HepG2 (cell line): ENCODE data around the gene ABCC1. TPM values are rescaled to one million over a fixed set of nuclear protein-coding genes. Genes with fewer than 3 reads are reported as not detected.

Experiments used
- ATF7 ChIP-seq, 2 experiments: fragments of 450-650 bp in 1 of 2; sonication (generic) in 1 of 2; formaldehyde crosslinking in 1 of 2; IDR thresholded peaks; 2 replicates each; pipeline versions ENCODE4 v1.4.0 to v1.6.1; 2016 to 2020; ENCODE audit warnings: antibody characterized with exemption in 1 of 2, mild to moderate bottlenecking in 1 of 2, missing genetic modification reagents in 1 of 2
- HDAC1 ChIP-seq: sonication (generic); formaldehyde crosslinking; IDR thresholded peaks from 2 replicates; pipeline ENCODE4 v1.5.1; 2020; ENCODE audit warnings: mild to moderate bottlenecking, missing genetic modification reagents
- KDM1A ChIP-seq: IDR thresholded peaks from 2 replicates; pipeline ENCODE4 v1.6.1; 2016; ENCODE audit warnings: missing compliant biosample characterization
- MAFK ChIP-seq, 2 experiments: IDR thresholded peaks in 1 of 2; conservative IDR thresholded peaks in 1 of 2; 2 replicates each; pipeline ENCODE4 v1.6.1; 2011; ENCODE audit warnings: improper control_type of control experiment in 2 of 2, low read length in 2 of 2
- NFKB2 ChIP-seq: sonication (generic); formaldehyde crosslinking; IDR thresholded peaks from 2 replicates; pipeline ENCODE4 v1.4.0; 2020; ENCODE audit warnings: missing genetic modification reagents, borderline replicate concordance
- NR2F2 ChIP-seq: IDR thresholded peaks from 2 replicates; pipeline ENCODE4 v1.6.1; 2012; ENCODE audit warnings: low read depth, inconsistent platforms, borderline replicate concordance
- NR2F6 ChIP-seq, 2 experiments: IDR thresholded peaks; 2 replicates each; pipeline ENCODE4 v1.6.1; 2016; ENCODE audit warnings: antibody characterized with exemption in 1 of 2, mild to moderate bottlenecking in 1 of 2
- PLRG1 ChIP-seq: fragments of 450-650 bp; conservative IDR thresholded peaks from 2 replicates; pipeline ENCODE4 v1.6.1; 2016
- RFX3 ChIP-seq: IDR thresholded peaks from 2 replicates; pipeline ENCODE4 v1.6.1; 2016; ENCODE audit warnings: missing biosample characterization, missing genetic modification reagents
- WIZ ChIP-seq: sonication (generic); formaldehyde crosslinking; IDR thresholded peaks from 2 replicates; pipeline ENCODE4 v1.5.1; 2020; ENCODE audit warnings: mild to moderate bottlenecking, missing genetic modification reagents
- ZFP41 ChIP-seq: sonication (generic); formaldehyde crosslinking; IDR thresholded peaks from 2 replicates; pipeline ENCODE4 v1.4.0; 2020; ENCODE audit warnings: mild to moderate bottlenecking, missing genetic modification reagents, borderline replicate concordance
- ZFX ChIP-seq: sonication (generic); formaldehyde crosslinking; IDR thresholded peaks from 2 replicates; pipeline ENCODE4 v1.4.0; 2020; ENCODE audit warnings: mild to moderate bottlenecking, low read depth, missing genetic modification reagents, moderate library complexity
- ZNF10 ChIP-seq: sonication (generic); formaldehyde crosslinking; IDR thresholded peaks from 2 replicates; pipeline ENCODE4 v1.4.0; 2020; ENCODE audit warnings: mild to moderate bottlenecking, low read depth, missing genetic modification reagents, borderline replicate concordance
- ZNF136 ChIP-seq: sonication (generic); formaldehyde crosslinking; IDR thresholded peaks from 2 replicates; pipeline ENCODE4 v1.8.1; 2022; ENCODE audit warnings: low read depth, mild to moderate bottlenecking, moderate library complexity, missing genetic modification reagents
- polyA plus RNA-seq, 8 experiments: library from polyadenylated mRNA; depleted of rRNA in 3 of 8; stranded (reverse) in 7 of 8; unstranded in 1 of 8; fragments of >200 nt; fragmentation: Illumina TruSeq in 4 of 8; extraction: Trizol in 4 of 8; gene quantifications; 2 replicates each; pipeline versions ENCODE4 v1.2.1 to v1.2.3, GENCODE V29; 2011 to 2016; ENCODE audit warnings: low read depth in 4 of 8, missing spikeins in 1 of 8, mixed read lengths in 1 of 8; ENCODE audit not compliant: insufficient read depth in 1 of 8
- total RNA-seq, 5 experiments: library from RNA; depleted of rRNA; stranded (reverse); fragments of >200 nt; fragmentation: Illumina TruSeq; extraction: Trizol; gene quantifications; 2 replicates each; pipeline ENCODE4 v1.2.3, GENCODE V29; 2016; ENCODE audit warnings: low read depth in 1 of 5
- TF ChIP-seq, protein P1 (sequence below): sonication (generic); formaldehyde crosslinking; IDR thresholded peaks from 2 replicates; pipeline ENCODE4 v1.8.0; 2022; ENCODE audit warnings: missing genetic modification reagents, mild to moderate bottlenecking, inconsistent platforms, borderline replicate concordance
- TF ChIP-seq, protein P2 (sequence below): sonication (generic); formaldehyde crosslinking; IDR thresholded peaks from 2 replicates; pipeline ENCODE4 v1.4.0; 2020; ENCODE audit warnings: missing genetic modification reagents, borderline replicate concordance
- TF ChIP-seq, protein P3 (sequence below): sonication (generic); formaldehyde crosslinking; IDR thresholded peaks from 2 replicates; pipeline ENCODE4 v1.5.0; 2020; ENCODE audit warnings: missing genetic modification reagents
- TF ChIP-seq, protein P4 (sequence below), 2 experiments: IDR thresholded peaks; 2 replicates each; pipeline ENCODE4 v1.6.1; 2011 to 2012; ENCODE audit warnings: low read length in 2 of 2, borderline replicate concordance in 1 of 2, low read depth in 1 of 2, mild to moderate bottlenecking in 1 of 2, moderate library complexity in 1 of 2

The ABCC1 gene
- total and polyA plus RNA-seq, 2 of the 13 experiments (the other 11 are each of a cell fraction or from before 2014, with no cell fraction given), result 13.0 to 30.6 TPM

DNA sequence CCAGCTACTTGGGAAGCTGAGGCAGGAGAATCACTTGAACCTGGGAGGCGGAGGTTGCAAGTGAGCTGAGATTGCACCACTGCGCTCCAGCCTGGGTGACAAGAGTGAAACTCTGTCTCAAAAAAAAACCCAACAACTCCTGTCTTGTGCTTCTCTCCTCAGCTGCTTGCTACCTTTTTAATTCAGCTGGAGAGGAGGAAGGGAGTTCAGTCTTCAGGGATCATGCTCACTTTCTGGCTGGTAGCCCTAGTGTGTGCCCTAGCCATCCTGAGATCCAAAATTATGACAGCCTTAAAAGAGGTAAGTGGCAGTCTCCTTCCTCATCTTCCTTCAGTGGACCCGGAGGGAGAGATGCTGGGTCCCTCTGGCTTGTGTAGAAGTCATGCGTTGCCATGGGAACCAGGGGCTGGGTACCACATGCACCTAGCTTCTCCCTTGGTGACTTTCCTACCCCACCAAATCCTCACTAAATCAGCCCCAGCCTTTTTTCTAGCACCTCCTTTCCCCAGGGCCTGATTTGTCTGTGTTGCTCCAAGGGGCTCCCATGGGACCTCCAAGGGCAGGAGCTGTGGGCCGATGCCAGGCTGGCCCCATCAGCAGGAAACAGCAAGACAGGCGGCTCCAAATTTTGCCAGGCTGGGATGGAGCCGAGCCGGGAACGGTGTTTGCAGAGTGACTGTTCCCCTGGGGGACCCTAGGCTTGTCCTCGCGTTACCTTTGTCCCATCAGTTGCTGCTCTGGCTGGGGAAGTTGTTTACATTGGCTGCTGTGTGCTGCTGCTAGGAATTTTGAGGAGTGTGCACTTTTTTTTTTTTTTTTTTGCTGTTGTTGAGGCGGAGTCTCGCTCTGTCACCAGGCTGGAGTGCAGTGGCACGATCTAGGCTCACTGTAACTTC lies 65.2 kb downstream of the ABCC1 start (continued):
- TF ChIP-seq, protein P1, sequence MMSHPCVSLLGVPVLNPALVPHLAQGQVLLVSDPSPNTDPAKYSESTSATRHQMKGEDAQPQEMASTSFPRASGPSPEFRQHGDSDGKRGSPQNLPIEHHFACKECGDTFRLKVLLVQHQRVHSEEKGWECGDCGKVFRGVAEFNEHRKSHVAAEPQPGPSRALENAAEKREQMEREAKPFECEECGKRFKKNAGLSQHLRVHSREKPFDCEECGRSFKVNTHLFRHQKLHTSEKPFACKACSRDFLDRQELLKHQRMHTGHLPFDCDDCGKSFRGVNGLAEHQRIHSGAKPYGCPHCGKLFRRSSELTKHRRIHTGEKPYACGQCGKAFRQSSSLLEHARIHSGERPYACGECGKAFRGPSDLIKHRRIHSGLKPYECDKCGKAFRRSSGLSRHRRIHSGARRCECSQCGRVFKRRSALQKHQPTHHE (CRISPR knock-in tag), result no peak
- TF ChIP-seq NFKB2 (CRISPR knock-in tag), result peak; percentile 82; the same call in 1 of the 2 replicates
- TF ChIP-seq ZFP41 (CRISPR knock-in tag), result no peak
- no peak for TF ChIP-seq ZNF10 (CRISPR knock-in tag)
- no peak for TF ChIP-seq ATF7 (IDR thresholded peaks at IDR 0.05)
- TF ChIP-seq ATF7 (CRISPR knock-in tag; IDR thresholded peaks at IDR 0.05), result no peak
- TF ChIP-seq, protein P2, sequence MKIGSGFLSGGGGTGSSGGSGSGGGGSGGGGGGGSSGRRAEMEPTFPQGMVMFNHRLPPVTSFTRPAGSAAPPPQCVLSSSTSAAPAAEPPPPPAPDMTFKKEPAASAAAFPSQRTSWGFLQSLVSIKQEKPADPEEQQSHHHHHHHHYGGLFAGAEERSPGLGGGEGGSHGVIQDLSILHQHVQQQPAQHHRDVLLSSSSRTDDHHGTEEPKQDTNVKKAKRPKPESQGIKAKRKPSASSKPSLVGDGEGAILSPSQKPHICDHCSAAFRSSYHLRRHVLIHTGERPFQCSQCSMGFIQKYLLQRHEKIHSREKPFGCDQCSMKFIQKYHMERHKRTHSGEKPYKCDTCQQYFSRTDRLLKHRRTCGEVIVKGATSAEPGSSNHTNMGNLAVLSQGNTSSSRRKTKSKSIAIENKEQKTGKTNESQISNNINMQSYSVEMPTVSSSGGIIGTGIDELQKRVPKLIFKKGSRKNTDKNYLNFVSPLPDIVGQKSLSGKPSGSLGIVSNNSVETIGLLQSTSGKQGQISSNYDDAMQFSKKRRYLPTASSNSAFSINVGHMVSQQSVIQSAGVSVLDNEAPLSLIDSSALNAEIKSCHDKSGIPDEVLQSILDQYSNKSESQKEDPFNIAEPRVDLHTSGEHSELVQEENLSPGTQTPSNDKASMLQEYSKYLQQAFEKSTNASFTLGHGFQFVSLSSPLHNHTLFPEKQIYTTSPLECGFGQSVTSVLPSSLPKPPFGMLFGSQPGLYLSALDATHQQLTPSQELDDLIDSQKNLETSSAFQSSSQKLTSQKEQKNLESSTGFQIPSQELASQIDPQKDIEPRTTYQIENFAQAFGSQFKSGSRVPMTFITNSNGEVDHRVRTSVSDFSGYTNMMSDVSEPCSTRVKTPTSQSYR (CRISPR knock-in tag), result no peak
- no peak for TF ChIP-seq ZFX (CRISPR knock-in tag)
- TF ChIP-seq ZNF136, result no peak
- TF ChIP-seq, protein P3, sequence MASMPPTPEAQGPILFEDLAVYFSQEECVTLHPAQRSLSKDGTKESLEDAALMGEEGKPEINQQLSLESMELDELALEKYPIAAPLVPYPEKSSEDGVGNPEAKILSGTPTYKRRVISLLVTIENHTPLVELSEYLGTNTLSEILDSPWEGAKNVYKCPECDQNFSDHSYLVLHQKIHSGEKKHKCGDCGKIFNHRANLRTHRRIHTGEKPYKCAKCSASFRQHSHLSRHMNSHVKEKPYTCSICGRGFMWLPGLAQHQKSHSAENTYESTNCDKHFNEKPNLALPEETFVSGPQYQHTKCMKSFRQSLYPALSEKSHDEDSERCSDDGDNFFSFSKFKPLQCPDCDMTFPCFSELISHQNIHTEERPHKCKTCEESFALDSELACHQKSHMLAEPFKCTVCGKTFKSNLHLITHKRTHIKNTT, result no peak
- TF ChIP-seq WIZ (CRISPR knock-in tag), result no peak
- no peak for TF ChIP-seq PLRG1
- peak; percentile 89 to 96 for TF ChIP-seq MAFK (conservative IDR thresholded peaks at IDR 0.05 in 1 of 2, IDR thresholded peaks at IDR 0.05 in 1 of 2; ENCODE audit: low read length in 2 of 2)
- TF ChIP-seq NR2F2, result no peak
- TF ChIP-seq KDM1A (CRISPR knock-in tag), result no peak; the same call in 1 of the 2 replicates
- peak; percentile 49; the same call in 1 of the 2 replicates for TF ChIP-seq HDAC1
- TF ChIP-seq RFX3 (CRISPR knock-in tag), result peak; percentile 74
- TF ChIP-seq, protein P4, sequence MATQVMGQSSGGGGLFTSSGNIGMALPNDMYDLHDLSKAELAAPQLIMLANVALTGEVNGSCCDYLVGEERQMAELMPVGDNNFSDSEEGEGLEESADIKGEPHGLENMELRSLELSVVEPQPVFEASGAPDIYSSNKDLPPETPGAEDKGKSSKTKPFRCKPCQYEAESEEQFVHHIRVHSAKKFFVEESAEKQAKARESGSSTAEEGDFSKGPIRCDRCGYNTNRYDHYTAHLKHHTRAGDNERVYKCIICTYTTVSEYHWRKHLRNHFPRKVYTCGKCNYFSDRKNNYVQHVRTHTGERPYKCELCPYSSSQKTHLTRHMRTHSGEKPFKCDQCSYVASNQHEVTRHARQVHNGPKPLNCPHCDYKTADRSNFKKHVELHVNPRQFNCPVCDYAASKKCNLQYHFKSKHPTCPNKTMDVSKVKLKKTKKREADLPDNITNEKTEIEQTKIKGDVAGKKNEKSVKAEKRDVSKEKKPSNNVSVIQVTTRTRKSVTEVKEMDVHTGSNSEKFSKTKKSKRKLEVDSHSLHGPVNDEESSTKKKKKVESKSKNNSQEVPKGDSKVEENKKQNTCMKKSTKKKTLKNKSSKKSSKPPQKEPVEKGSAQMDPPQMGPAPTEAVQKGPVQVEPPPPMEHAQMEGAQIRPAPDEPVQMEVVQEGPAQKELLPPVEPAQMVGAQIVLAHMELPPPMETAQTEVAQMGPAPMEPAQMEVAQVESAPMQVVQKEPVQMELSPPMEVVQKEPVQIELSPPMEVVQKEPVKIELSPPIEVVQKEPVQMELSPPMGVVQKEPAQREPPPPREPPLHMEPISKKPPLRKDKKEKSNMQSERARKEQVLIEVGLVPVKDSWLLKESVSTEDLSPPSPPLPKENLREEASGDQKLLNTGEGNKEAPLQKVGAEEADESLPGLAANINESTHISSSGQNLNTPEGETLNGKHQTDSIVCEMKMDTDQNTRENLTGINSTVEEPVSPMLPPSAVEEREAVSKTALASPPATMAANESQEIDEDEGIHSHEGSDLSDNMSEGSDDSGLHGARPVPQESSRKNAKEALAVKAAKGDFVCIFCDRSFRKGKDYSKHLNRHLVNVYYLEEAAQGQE (IDR thresholded peaks at IDR 0.05; ENCODE audit: borderline replicate concordance in 1 of 2, low read depth in 1 of 2, low read length in 2 of 2), result no peak
- peak; percentile 61 for TF ChIP-seq NR2F6 (IDR thresholded peaks at IDR 0.05)
- TF ChIP-seq NR2F6 (CRISPR knock-in tag; IDR thresholded peaks at IDR 0.05), result peak; percentile 60; the same call in 1 of the 2 replicates
